NCI-H187 treated with DMSO at 0.1 percent for 48 hours (cell line): ENCODE data around the gene GNS.
A peak's percentile ranks its signal among the peaks of the same experiment; 100 is the strongest.
"Not testable (repeated sequence)": the region's sequence is repeated elsewhere in the genome, so short reads cannot be mapped to it uniquely, and the experiment has no call there.

ENCODE experiments used
- DNase-seq: peaks from one replicate; lab custom pipeline; 2025; lab: John Stamatoyannopoulos, UW

Gene GNS

GRCh38 chr12:64759035-64759894 is at the start of gene GNS:
Gene GNS (minus strand): TSS chr12:64759406. CDS start chr12:64759276, 130 bp downstream.
- DNase-seq, result peak; percentile 63

GRCh38 chr12:64808110-64808509 is 48.9 kb upstream of the GNS start:
- DNase-seq, result no peak

- no peak for DNase-seq
Measured at GRCh38 chr12:64806593-64807460, 47.6 kb upstream of the GNS start.

GRCh38 chr12:64806173-64806572 is 47.0 kb upstream of the GNS start:
- no peak for DNase-seq

GRCh38 chr12:64802180-64802775 is 43.1 kb upstream of the GNS start:
- not testable (repeated sequence) for DNase-seq

GRCh38 chr12:64801381-64801780 is 42.2 kb upstream of the GNS start:
- DNase-seq, result no peak

GRCh38 chr12:64800640-64801039 is 41.4 kb upstream of the GNS start:
- no peak for DNase-seq

GRCh38 chr12:64798165-64798564 is 39.0 kb upstream of the GNS start:
- no peak for DNase-seq

- no peak for DNase-seq
Measured at GRCh38 chr12:64797156-64797555, 38.0 kb upstream of the GNS start.

- DNase-seq, result peak; percentile 33
Measured at GRCh38 chr12:64796205-64796845, 37.1 kb upstream of the GNS start.

- no peak for DNase-seq
Measured at GRCh38 chr12:64794305-64794704, 35.1 kb upstream of the GNS start.

- DNase-seq, result no peak
Measured at GRCh38 chr12:64793610-64794009, 34.4 kb upstream of the GNS start.

GRCh38 chr12:64792128-64792527 is 32.9 kb upstream of the GNS start:
- DNase-seq, result no peak

GRCh38 chr12:64791036-64791435 is 31.8 kb upstream of the GNS start:
- no peak for DNase-seq

- no peak for DNase-seq
Measured at GRCh38 chr12:64790166-64790565, 31.0 kb upstream of the GNS start.

- no peak for DNase-seq
Measured at GRCh38 chr12:64785838-64786237, 26.6 kb upstream of the GNS start.

GRCh38 chr12:64782191-64782876 is 23.1 kb upstream of the GNS start:
- DNase-seq, result no peak

GRCh38 chr12:64781280-64782190 is 22.3 kb upstream of the GNS start:
- DNase-seq, result peak; percentile 40

GRCh38 chr12:64780531-64781279 is 21.5 kb upstream of the GNS start:
- no peak for DNase-seq

GRCh38 chr12:64780132-64780530 is 20.9 kb upstream of the GNS start:
- DNase-seq, result no peak
